Renal cortical epithelial cell (primary cell): ENCODE results near the gene TLE1. TPM values are rescaled to one million over a fixed set of nuclear protein-coding genes. Genes with fewer than 3 reads are reported as not detected.

Experiments
- DNase-seq: peaks from one replicate; pipeline ENCODE4 v3.0.0-alpha.2; 2011; ENCODE audit warnings: low read depth
- total RNA-seq: library from RNA; depleted of rRNA; stranded (reverse); fragments of >200 nt; gene quantifications from 2 replicates; pipeline ENCODE4 v1.2.3, GENCODE V29; 2014

The TLE1 gene
- total RNA-seq, 1 donor from 2014 or later, result 103 TPM

GRCh38 chr9:81601639-81602623, 87.4 kb downstream of the TLE1 start:
- DNase-seq, result peak; percentile 96

- DNase-seq, result no peak
Measured at GRCh38 chr9:81600631-81601030, 88.7 kb downstream of the TLE1 start.

- no peak for DNase-seq
Measured at GRCh38 chr9:81599837-81600236, 89.5 kb downstream of the TLE1 start.

DNA sequence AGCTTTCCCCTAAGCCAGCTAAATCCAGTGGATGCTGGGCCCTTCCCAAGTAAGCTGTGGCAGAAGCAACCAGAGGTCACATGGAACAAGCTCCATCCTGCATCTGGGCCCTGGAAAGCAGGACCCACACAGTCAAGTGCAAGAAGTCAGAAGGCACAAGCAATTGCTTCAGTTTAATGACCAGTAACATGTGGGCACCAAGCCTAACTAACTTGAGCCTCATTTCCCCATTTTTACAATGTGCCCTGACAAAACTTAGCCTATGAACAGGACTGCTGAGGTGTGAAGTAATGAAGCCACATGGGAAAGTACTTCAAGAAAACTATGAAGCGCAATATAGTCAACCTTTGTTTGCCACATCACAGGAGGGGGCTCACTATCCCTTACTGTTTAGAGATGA, 90.5 kb downstream of the TLE1 start:
- DNase-seq, result no peak

DNA sequence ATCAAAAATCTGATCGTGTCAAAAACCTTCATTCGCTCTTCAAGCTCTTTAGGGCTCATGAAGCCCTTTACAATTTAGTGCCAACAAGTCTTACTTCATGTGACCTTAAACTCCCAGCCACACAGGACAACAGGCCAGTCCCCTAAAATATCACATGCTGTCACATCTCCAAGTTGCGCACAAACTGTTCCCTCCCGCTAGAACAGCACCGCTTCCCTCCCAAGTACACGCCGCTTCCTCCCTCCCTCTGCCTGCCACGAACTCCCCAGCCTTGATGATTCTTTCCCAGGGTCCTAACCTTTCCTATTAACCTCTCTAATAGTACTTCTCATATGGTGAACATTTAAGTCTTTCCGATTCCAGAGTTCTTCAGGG, 91.2 kb downstream of the TLE1 start:
- DNase-seq, result no peak

GRCh38 chr9:81597419-81598122, 91.8 kb downstream of the TLE1 start:
- DNase-seq, result no peak

GRCh38 chr9:81596679-81597418, 92.5 kb downstream of the TLE1 start:
- no peak for DNase-seq

- DNase-seq, result no peak
Measured at GRCh38 chr9:81595887-81596543, 93.3 kb downstream of the TLE1 start.

DNA sequence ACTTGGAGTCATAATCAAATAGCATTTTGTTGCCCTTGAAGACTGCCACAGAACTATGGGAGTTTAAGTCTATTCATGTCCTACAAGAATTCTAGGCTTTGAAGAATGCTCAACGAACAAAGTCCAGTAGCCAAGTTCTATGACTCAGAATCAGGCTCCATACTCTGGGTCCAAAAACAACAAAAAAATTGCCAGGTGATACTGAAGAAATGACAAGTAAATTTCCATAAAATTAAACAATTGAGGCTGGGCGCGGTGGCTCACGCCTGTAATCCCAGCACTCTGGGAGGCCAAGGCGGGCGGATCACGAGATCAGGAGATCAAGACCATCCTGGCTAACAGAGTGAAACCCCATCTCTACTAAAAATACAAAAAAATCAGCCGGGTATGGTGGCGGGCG, 94.1 kb downstream of the TLE1 start:
- DNase-seq, result peak; percentile 29

DNA sequence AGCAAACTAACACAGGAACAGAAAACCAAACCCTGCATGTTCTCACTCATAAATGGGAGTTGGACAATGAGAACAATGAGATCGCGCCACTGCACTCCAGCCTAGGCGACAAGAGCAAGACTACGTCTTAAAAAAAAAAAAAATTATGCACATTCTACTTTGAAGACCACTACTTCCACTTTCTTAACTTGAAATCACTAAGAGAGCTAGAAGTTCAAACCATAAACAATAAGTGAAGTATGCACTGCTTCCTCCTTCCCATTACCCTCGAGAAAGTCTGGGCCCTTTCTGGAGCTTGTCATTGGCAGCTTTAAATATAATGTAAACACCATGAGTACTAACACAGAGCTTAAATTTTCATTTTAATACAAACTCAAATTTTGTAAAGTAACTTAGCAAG, 94.9 kb downstream of the TLE1 start:
- no peak for DNase-seq

DNA sequence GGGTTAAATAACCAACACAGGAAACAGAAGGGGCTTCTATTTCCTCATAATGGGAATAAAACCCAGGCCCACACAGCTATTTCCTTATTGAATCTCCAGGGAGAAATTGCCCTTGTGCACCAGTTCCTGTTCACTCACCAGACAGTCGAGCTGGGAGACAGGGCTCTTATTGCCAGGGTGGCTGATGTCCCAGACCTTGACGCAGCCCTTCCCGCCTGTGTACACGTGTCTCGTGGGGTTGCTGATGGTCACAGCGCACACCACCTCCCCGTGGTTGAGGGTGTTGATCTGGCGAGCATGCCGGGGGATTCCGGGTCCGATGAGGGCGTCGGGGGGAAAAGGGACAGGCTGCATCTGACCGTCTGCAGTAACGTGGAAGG, 96.5 kb downstream of the TLE1 start:
- no peak for DNase-seq

DNA sequence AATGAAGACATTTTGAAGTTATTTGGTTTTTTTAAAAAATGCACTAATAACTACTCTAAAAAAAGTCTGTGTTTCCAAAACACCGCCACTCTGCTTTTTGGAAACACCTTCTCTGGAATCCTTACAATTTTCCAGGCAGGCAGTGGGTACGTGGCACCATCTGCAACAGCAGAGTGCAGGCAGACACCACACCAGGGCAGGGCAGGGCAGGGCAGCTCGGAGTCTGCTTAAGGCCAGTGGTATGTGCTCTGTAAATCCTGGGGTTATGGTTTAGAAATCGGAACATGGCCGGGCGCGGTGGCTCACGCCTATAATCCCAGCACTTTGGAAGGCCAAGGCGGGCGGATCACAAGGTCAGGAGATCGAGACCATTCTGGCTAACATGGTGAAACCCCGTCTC, 97.6 kb downstream of the TLE1 start:
- no peak for DNase-seq

DNA sequence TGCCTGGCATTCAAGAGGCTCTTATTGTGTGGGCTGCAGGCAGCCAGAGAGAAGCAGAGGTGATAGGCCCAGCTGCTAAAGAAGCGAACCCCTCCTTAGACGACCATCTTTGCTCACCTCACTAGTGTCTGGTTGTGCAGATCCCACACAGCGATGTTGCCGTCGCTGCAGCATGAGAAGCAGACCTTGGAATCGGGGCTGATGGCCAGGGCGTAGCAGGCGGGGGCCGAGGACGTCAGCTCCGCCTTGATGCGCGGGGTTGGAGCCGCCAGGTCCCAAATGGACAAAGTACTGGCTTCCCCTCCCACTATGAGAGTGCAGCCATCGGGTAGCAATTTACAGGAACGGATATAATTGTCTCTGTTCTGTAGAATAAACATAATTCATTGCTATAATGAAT, 98.7 kb downstream of the TLE1 start:
- no peak for DNase-seq

GRCh38 chr9:81589819-81590218, 99.5 kb downstream of the TLE1 start:
- no peak for DNase-seq

GRCh38 chr9:81589392-81589791, 100.0 kb downstream of the TLE1 start:
- no peak for DNase-seq

- DNase-seq, result peak; percentile 99
Measured at GRCh38 chr9:81588148-81588871, 101.0 kb downstream of the TLE1 start.

DNA sequence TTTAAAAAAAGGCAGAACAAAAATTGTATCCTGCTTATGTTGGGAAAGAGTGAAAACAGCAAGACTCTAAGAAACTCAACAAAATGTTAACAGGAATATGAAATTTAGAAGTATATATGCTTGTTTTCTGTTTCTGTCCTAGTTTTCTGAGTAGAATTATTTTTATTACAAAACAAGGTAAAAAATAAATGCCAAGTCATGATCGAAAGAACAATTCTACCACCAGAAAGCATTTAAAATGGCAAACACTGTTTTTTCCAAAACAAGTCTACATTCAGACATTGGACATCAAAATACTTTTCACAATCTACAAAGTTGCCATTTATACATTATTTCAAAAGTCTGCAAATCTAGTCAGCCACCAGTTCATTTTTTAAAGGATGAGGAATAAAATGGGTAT, 102.6 kb downstream of the TLE1 start:
- DNase-seq, result no peak

DNA sequence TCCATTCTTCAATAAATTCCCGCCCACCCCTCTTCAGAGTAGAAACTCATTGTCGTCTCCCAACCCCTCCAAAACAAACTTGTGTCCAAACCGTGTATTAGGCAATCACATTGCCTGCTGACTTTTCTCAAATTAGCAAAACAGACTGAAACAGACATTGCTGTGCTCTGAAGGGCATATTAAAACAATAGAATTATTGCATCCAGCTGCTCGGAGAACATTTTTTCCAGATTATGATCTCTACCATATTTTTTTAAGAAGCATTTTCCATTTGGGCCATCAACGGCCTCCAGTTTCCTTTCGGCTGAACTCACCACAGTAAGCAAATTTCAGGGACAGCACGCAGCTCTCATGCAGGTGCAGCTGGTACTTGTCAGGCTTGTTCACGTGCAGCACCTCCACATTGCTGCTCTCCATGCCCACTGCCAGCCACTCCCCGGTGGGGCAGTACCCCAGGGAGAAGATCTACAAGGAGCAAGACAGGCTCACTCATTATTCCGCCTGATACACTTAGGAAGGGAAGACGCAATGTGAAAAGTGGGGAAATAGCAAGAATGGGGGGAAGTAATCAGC, 104.1 kb downstream of the TLE1 start:
- DNase-seq, result no peak

GRCh38 chr9:81584099-81584498, 105.2 kb downstream of the TLE1 start:
- DNase-seq, result no peak

- DNase-seq, result no peak
Measured at GRCh38 chr9:81581986-81582385, 107.4 kb downstream of the TLE1 start.

GRCh38 chr9:81579381-81579780, 110.0 kb downstream of the TLE1 start:
- no peak for DNase-seq
